ENCODE data around the gene FAM32A.

FAM32A gene

DNA sequence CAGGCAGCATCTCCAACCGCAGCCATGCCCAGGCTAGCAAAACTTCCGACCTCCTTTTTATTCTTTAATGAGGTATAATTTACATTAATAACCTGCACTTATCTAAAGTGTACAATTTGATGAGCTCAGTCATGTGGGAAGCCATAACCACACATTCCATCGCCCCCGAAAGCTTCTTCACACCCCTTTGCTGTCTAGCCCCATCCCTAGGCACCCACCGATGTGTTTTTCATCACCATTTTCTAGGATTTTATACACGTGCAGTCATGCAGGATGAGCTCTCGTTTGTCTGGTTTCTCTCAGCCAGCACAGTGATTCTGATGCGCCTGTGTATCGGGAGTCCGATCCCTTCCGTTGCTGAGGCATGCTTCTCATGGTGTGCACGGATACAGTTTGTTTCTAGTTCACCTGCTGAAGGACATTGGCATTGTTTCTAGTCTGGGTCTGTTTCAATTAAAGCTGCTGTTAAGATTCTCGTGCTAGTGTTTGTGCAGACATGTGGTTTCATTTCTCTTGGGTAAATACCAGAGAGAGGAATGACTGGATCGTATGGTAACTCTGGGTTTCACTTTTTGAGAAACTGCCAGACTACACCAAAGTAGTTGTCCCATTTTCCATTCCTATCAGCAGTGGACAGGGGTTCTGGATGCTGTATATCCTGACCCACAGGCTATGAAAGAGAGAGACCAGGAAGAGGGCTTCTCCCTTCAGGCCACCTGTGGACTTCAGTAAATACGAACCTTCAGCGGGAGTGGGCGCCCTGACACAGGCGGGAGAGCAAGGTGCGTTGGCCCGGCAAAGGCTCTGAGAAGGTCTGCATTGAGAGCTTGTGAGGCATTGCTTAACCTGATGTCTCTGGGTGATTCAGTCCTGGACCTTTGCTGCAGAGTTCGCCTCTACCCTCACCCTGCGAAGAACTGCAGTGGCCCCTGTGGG is 17.4 kb downstream of the FAM32A start:
- DNase-seq, result no peak

DNA sequence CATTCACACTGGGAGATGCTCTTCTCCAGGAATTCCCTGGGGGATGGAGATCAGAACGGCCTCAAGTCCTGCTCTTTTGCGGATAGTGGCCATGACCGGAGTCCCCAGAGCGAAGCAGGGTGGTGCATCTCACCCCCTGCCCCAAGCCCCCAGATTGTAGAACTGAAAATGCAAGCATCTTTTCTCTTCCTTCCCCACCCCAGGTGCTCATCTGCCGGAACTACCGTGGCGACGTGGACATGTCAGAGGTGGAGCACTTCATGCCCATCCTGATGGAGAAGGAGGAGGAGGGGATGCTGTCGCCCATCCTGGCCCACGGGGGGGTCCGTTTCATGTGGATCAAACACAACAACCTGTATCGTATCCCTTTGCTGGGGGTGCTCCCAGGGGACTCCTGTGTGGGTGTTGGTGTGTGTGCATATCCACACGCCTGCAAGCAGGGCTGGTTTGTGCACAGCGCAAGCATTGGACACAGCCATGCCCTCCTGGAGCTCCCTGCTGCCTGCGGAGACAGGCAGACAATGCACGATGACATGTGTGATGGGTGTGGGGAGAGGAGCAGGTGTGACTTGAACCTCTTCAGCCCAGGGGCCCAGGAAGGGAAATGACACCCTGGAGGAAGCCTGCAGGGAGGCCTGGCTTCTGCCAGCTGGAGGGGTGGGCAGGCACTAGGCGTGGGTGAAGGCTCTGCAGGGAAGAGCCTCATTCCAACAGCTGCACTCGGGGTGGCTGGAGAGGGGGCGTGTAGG is 18.2 kb downstream of the FAM32A start:
- DNase-seq, result no peak

DNA sequence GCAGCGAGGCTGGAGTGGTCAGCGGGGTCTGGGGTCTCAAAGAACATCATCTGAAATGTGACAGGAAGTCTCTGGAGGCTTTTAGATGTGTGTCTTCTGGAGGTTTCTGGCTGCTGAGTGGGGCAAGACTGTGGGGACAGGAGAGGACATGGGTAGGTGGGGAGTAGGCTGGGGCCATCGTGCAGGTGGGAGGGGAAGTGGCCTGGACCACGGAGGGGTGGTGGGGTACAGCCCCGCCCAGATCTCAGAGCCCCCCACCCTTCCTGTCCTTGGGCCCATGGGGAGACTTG is 18.7 kb downstream of the FAM32A start:
- no peak for DNase-seq

DNA sequence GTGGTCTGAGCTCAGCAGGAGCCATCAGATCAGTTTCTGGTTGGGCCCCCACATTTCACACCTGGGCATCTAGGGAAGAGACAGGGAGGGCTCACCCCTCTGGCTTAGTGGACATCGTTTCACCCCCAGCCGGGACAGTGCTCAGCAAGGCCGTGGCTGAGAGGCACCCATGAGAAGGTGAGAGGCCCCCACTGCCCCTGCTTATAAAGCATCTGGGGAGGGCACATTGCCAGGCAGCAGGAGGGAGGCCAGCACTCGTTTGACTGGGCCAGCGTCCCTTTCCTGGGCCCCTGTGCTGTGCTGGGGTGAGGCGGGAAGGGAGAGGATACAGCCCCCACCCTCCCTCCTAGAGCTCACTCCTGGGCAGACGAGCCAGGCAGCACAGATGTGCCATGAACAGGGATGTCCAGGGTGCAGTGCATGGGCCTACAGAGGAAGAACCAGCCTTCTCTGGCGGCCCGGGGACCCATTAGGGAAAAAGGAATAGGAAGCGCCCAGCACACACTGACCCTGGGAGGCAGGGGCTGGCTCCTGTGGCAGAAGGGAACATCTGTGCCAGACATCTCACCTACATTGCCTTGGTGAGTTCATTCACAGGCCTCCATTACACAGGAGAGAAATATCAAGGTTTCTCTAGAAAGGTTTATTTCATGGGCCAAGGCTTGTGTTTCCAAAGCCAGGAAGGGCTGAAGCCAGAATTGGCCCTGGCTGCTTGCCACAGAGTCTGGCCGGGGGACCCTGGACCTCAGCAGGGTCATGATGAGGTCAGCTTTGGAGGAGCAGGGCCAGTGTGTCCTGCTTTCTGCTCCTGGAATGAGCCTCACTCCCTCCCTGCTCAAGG is 20.2 kb downstream of the FAM32A start:
- peak in 3 of 14 donors; percentile 9 to 32 (median 11) for DNase-seq

DNA sequence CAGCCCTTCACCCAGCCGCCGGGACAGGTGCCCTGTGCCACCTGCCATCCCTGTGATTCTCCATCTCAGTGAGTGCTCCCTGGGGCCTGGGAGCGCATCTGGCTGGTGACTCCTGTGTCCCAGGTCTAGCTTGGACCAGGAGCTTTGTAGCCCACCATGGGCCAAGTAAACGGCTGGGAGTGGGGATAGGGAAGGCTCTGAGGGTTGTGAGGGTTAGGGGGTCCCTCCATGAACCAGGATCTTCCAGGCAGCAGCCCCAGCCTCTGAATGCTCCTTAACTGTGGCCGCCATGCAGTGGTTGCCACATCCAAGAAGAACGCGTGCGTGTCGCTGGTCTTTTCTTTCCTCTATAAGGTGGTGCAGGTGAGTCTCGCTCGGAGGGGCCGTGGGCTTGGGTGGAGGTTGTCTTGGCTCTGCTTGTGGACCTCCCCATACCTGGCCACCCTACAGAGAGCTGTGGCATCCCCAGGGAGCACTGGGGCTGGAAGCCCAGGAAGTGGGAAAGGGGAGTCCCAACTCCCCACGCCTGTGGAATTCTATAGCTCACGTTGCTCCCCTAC is 20.9 kb downstream of the FAM32A start:
- no peak for DNase-seq

DNA sequence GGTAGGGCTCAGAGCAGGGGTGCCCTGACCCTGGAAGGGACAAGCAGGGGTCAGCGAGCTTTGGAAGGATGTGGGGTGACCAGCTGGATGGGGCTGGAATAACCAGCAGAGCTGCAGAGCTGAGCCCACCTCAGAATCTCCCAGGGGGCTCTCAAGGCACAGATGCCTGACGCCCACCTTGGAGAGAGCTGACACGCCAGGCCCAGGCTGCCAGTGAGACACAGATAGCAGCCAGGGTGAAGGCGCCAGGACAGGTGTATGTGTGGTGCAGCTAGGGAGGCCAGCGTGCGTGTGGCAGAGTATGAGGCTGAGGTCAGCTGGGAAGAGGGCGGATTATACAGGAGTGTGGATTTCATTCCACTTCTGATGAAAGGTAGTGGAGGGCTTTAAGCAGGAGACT is 21.4 kb downstream of the FAM32A start:
- DNase-seq, result no peak

DNA sequence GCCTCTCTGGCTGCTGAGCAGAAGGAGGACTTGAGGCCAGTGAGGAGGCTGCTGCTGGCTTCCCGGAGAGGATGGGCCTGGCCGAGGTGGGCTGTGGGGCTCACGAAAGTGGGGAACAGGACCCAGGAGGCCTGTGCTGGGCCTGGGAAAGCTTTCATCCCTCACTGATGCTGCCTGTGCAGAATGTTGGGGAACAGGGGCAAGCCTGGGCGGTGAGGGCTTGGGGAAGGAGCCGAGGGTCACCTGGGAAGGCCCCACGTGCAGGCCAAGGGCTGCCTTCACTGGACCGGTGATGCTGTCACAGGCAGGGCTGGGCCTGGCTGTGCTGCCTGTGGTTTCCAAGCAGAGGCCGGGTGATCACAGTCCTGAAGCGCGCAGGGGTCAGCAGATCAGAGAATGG is 21.9 kb downstream of the FAM32A start:
- no peak for DNase-seq

DNA sequence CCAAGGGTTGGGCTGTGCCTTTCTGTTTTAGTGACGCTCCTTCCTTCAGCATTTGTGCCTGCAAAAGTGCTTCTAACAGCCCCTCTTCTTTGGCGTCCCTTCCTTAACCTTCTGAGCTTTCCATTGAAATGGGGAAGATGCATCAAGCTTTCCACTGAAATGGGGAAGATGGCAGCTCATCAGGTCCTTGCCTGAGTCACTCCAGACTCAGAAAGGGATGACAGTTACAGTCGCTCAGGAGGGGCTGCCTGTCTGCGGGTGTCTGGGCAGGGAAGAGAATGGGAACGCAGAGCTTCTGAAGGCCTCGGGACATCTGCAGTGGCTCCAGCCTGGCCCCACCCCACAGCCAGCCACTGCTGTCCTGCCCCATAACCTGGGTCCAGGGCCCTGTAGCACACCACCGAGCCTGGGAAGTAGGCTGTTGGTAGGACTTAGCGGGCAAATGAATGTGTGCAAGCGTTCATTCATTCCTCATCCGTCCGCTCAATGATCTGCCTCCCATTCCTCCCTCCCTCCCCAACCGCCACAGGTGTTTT is 22.3 kb downstream of the FAM32A start:
- no peak for DNase-seq

DNA sequence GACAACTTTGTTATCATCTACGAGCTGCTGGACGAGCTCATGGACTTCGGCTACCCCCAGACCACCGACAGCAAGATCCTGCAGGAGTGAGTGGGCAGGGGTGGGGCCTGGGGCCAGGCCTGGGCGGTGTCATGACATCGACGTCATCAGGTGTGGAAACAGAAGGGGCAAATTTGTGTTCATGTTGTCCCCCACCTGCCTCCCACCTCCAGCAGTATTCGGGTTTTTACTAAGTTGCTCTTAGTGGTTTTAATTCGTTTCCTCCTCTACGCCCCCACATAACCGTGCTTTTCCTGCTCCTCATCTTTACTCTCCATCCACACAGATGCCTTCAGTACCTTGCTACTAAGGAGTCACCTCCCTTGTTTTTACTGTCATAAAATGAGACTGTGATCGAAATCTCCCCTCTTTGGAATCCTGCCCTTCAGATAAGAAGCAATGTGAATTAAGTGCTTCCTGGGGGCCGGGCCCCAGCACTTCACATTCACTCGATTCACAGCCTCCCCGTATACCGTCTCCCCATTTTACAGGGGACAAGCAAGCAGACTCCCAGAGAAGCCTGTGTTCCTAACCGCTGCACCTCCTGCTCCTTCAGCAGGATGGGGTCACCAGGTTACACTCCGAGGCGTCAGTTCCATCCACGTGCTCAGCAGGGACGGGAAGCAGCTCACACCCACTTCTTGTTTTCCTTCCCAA is 23.0 kb downstream of the FAM32A start:
- no peak for DNase-seq

DNA sequence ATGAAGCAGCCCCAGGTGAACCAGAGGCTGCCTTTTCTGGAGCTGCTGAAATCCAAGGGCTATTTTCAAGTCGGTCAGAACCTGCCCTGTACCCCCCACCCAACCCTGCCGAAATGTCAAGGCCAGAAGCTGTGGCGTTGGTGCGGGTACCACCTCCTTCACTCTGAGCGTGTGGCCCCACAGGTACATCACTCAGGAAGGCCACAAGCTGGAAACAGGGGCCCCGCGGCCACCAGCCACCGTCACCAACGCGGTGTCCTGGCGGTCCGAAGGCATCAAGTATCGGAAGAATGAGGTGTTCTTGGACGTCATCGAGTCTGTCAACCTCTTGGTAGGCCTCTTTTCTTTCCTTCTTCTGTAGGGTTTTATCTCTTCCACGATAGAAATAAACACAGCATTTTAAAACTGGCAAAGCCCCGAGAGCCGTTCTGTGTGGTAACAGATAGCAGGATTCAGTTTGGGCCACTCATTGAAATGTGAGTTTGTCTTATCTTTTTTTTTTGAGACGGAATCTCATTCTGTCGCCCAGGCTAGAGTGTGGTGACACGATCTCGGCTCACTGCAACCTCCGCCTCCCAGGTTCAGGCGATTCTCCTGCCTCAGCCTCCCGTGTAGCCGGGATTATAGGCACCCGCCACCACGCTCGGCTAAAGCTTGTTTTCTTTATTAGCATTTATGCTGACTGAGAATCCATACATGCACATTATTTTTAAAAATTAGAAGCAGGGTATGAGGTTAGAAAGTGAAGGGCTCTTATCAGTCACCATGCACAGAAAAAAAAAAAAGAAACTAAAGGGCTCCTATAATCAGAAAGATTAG is 23.8 kb downstream of the FAM32A start:
- DNase-seq, result no peak

DNA sequence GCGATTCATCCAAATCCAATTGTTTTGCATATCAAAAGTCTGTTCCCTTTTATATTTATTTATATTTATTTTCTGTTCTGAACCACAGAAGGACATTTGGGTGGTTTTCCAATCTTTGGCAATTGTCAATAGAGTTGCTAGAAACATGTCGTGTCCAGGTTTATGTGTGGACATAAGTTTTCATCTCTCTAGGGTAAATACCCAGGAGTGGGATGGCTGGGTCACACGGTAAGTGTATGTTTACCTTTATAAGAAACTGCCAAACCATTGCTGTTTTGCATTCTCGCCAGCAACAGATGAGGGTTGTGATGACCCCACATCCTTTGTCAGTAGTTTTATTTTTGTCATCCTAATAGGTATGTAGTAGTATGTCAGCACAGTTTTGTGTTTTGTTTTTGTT is 25.0 kb downstream of the FAM32A start:
- DNase-seq, result no peak

DNA sequence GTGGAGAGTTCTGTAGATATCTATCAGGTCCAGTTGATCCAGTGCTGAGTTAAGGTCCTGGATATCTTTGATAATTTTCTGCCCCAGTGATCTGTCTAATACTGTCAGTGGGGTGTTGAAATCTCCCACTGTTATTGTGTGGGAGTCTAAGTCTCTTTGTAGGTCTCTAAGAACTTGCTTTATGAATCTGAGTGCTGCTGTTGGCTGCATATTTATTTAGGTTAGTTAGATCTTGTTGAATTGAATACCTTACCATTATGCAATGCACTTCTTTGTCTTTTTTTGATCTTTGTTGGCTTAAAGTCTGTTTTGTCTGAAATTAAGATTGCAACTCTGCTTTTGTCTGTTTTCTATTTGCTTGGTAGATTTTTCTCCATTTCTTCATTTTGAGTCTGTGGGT is 27.9 kb downstream of the FAM32A start:
- no peak for DNase-seq

DNA sequence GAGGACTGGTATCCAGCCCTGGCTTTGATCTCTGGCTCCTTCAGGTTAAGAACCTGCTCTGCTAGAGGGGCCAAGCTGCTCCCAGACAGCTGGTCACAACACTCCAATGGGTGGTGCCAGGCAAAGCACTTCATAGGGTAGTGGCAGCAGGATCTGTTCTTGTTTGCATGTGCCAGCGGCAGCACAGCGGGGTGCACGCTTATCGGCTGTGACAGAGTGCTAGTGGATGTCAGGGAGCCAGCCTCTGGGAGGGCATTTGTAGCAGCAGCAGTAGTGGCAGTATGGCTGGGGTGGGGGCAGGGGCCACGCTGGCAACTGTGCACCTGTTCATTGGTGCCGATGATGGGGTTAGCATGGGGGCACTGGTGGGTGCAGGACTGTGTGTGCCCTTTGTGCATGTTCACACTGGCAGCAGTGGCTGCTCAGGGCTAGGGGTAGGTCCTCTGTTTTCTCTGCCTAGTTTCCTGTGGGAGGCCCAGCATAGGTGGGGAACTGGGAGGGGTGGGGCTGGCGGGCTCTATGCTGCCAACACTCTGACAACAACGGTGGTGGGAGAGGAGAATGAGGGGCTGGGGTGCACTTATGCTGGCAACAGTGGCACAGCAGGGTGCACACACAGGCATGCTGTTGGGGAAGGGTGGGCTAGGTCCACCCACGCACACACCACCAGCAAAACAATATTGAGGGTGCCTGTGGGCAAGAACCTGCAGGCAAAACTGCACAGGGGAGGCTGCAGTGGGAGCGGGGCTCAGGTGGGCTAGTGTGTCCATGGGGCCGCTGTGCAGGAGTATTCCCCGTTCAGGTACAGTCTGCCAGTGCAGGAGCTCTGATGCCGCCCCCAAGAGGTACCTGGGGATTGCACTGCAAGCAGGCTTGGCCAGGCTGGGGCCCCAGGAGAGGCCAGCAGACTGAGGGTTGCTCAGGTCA is 31.8 kb downstream of the FAM32A start:
- DNase-seq, result peak in 1 of 14 donors; percentile 70

DNA sequence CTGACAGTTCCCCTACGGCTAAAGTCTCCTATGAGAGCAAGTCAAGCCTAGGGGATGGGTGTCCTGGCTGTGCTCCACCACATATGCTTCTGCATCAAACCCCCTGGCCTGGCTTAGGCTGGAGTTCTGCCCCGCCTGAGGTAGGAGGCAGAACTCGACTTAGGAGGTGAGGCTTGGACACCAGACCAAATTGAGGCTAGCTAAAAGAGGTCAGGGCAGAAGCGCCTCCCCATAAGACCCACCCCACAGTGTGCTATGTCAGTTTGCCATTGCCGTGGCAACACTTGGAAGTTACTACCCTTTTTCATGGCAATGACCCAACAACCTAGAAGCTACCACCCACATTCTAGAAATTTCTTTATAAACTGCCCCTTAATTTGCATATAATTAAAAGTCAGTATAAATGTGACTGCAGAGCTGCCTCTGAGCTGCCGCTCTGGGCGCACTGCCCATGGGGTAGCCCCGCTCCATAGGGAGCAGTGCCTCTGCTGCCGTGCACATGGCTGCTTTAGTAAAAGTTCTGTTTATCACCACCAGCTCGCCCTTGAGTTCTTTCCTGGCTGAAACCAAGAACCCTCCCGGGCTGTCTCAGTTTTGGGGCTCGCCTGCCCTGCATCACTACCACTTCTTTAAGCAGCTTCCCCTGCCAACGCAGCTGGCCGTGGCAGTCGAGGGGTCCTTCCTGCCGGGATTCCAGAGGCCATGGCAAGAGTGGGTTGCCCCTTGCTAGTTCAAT is 32.7 kb downstream of the FAM32A start:
- no peak for DNase-seq

DNA sequence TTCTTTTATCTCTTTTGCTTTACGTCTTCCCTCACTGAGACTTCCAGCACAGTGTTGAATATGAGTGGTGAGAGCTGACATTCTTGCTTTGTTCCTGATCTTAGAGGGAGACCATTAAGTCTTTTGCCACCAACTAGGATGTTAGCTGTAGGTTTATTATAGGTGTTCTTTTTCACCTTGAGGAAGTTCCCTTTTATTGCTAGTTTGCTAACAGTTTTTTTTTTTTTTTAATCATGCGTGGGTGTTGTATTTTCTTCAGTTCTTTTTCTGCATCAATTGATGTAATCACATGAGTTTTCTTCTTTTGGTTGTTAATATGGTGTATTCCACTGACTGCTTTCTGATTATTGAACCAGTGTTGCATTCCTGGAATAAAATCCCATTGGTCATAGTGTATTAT is 33.6 kb downstream of the FAM32A start:
- DNase-seq, result no peak

DNA sequence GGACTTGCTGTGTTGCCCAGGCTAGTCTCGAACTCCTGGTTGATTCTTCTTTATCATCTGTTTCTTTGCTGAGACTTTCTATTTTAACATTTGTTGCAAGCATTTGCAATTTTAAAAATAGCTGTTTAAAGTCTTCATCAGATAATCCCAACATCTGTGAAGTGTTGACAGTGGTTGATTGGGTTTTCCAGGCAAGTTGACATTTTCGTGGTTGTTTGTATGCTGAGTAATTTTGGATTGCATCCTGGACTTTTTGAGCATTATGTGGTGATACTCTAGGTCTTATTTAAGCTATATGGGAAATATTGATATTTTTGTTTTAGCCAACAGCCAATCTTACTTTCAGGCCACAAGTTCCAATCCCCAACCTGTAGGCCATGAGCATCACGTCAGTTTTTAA is 37.6 kb downstream of the FAM32A start:
- DNase-seq, result no peak

DNA sequence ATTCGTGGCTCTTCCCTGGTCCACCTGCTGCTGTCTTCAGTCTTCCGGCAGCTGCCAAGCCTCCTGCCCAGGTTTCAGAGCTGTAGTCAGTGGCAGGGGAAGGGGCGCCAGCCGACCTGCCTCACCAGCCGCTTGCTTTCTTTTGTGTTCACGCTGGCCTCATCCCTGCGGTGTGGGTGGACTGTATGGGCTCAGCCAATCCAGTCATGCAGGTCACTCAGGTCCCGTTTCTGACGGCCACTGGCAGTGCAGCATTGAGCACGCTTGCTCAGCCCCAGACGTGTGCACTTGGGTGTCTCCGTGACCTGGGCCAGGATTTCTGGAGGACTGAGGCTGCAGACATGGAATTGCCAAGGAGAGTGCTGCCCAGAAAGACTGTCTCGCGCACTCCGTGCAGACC is 38.5 kb downstream of the FAM32A start:
- no peak for DNase-seq

DNA sequence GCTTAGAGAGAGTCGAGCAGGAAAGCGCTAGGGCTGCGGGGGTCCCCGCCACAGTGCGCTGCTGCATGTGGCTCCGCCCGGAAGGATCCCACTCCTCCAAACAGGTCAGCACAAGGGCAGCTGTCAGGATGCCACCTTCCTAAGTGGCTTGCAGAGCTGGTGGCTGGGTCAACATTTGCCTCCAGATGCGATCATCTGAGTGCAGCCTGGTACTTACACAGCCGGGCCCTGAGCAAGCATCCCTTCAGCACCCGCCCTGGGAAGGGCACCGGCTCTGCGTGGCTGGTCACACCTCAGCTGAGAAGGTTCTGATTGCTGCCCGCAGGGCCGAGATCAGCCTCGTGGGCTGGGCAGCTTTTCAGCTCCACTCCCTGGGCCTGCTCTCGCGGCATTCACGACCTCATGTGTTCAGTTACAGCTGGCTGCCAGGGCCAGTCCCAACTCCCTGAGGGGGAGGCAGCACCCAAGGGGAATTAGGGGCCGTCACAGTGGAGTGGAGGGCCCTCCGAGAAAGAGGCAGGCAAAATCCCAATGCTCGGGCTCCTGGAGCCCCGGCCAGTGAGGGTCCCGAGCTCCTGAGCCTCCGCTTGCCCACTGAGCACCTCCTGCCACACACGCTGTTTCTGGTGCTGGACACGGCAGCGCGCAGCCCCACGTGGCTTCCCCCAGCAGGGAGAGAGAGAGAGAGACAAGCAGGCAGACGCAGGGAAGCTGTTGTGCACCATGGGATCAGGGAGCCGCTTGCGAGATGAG is 39.3 kb downstream of the FAM32A start:
- DNase-seq, result no peak
